ENCODE measurements around the gene PABPN1L. TPM values are rescaled to one million over a fixed set of nuclear protein-coding genes. Genes with fewer than 3 reads are reported as not detected.

The PABPN1L gene
- total RNA-seq, 1 experiment from 2014 or later = not detected

DNA sequence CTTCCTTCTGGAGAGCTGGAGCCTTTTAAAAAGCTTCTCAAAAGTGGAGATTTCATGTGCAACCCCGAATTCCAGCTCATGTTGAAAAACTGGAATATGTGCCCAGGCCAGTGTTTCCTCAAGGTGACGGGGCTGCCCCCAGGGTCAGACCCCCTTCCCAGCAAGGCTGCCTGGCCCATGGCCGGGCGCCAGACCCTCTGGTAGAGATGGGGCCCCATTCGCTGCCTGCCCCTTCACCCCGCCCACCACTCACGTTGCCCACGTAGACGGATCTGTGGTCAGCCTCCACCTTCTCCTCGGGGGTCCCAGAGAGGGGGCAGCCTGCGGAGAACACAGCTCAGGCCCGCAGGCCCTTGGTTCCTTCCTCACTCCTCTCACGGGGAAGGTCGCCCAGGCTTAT is 1.1 kb downstream of the PABPN1L start:
- Histone ChIP-seq H3K27me3 (ENCODE audit: insufficient read depth, low read length) (no peaks in the 10 kb centered on the region), H2BK15ac (ENCODE audit: low read depth, low read length) (no peak overlapping the region), H3K23ac (ENCODE audit: insufficient read length, low read depth, low read length) (no peak overlapping the region), H2BK5ac (ENCODE audit: insufficient read length, low read length) (no peak overlapping the region), H3K9me3 (ENCODE audit: control insufficient read depth, low read depth, low read length) (no peaks in the 10 kb centered on the region), H3K14ac (ENCODE audit: insufficient read depth, low read length) (no peak overlapping the region), H2BK12ac (ENCODE audit: insufficient read length, low read depth, low read length) (no peak overlapping the region), H3K56ac (ENCODE audit: insufficient read length, low read depth, low read length) (no peak overlapping the region), H3K79me1 (ENCODE audit: insufficient read depth, low read depth, low read length, poor library complexity, severe bottlenecking) (no peaks in the 10 kb centered on the region), H4K5ac (ENCODE audit: insufficient read length, low read depth, low read length) (no peak overlapping the region), H3K9ac (ENCODE audit: extremely low read depth, insufficient read length, low read length) (no peak overlapping the region), H3K4ac (ENCODE audit: low read depth, low read length) (no peak overlapping the region), H2BK120ac (ENCODE audit: low read depth, low read length, poor library complexity, severe bottlenecking) (no peak overlapping the region), H3K18ac (ENCODE audit: insufficient read length, low read depth, low read length) (no peak overlapping the region), H2AFZ (ENCODE audit: low read length) (no peak overlapping the region), H3K23me2 (ENCODE audit: insufficient read length, low read depth, low read length, poor library complexity, severe bottlenecking) (no peaks in the 10 kb centered on the region), H4K91ac (ENCODE audit: insufficient read length, low read depth, low read length) (no peak overlapping the region), H3K4me1 (ENCODE audit: insufficient read depth, low read length) (no peaks in the 10 kb centered on the region), H3K4me2 (ENCODE audit: insufficient read depth, insufficient read length, low read length) (no peak overlapping the region), H2AK5ac (ENCODE audit: insufficient read length, low read length) (no peak overlapping the region), H4K20me1 (ENCODE audit: control insufficient read depth, insufficient read depth, insufficient read length) (no peaks in the 10 kb centered on the region), H3T11ph (ENCODE audit: low read length) (no peak overlapping the region), H2BK20ac (ENCODE audit: low read depth, low read length, poor library complexity, severe bottlenecking) (no peak overlapping the region), H3K79me2 (ENCODE audit: insufficient read depth, low read length) (no peaks in the 10 kb centered on the region), H3K27ac (ENCODE audit: insufficient read length, low read depth, low read length) (no peak overlapping the region), H4K8ac (replicated peaks; ENCODE audit: insufficient read length, low read depth, low read length) (no peak overlapping the region)
- DNase-seq = no peak
- TF ChIP-seq, protein P1, sequence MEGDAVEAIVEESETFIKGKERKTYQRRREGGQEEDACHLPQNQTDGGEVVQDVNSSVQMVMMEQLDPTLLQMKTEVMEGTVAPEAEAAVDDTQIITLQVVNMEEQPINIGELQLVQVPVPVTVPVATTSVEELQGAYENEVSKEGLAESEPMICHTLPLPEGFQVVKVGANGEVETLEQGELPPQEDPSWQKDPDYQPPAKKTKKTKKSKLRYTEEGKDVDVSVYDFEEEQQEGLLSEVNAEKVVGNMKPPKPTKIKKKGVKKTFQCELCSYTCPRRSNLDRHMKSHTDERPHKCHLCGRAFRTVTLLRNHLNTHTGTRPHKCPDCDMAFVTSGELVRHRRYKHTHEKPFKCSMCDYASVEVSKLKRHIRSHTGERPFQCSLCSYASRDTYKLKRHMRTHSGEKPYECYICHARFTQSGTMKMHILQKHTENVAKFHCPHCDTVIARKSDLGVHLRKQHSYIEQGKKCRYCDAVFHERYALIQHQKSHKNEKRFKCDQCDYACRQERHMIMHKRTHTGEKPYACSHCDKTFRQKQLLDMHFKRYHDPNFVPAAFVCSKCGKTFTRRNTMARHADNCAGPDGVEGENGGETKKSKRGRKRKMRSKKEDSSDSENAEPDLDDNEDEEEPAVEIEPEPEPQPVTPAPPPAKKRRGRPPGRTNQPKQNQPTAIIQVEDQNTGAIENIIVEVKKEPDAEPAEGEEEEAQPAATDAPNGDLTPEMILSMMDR (conservative IDR thresholded peaks at IDR 0.05) = no peak
- H3K27me3 Mint-ChIP-seq (ENCODE audit: low read depth) = peaks cover 4% of the 10 kb centered on the region
- H3K27ac Mint-ChIP-seq = no peak overlapping the region
- H3K4me3 Mint-ChIP-seq = no peak overlapping the region
- H3K36me3 Mint-ChIP-seq (ENCODE audit: insufficient read depth in 1 of 3, low read depth in 3 of 3) = peaks cover 8 to 9% (median 8%) of the 10 kb centered on the region in 3 experiments; a peak in 6 of 7 replicates
- no peaks in the 10 kb centered on the region; a peak in 1 of 5 replicates for H3K9me3 Mint-ChIP-seq
- no CpG with 5 or more reads among the region's 14 CpGs for WGBS (ENCODE audit: extremely low coverage, insufficient read length, low lambda C conversion rate)
- no peaks in the 10 kb centered on the region for H3K4me1 Mint-ChIP-seq
